H1 (cell line): Measurements from ENCODE around the gene EDDM3A. TPM values are rescaled to one million over a fixed set of nuclear protein-coding genes. Genes with fewer than 3 reads are reported as not detected.

ENCODE experiments used
- CTCF ChIA-PET: fragments of 300-600 bp; sonication (Branson Sonifier 250); formaldehyde crosslinking; loops from one replicate; lab custom pipeline; 2021; ENCODE audit not compliant: partially characterized antibody; lab: Charles Lee
- POLR2A ChIA-PET: fragments of 300-600 bp; sonication (Branson Sonifier 250); formaldehyde crosslinking; loops from one replicate; lab custom pipeline; 2021; ENCODE audit warnings: inconsistent platforms; ENCODE audit not compliant: partially characterized antibody; lab: Charles Lee
- DNase-seq, 2 experiments: peaks; one replicate each; pipeline versions ENCODE4 v3.0.0 to v3.0.0-alpha.2; 2010 to 2022; ENCODE audit warnings: low spot score in 2 of 2, low read depth in 1 of 2, mixed read lengths in 1 of 2
- FAIRE-seq: peaks from 2 replicates; lab custom pipeline; 2011; peaks lifted over from hg19 to GRCh38; lab: Jason Lieb, UNC
- H2AFZ ChIP-seq: 2 replicates; pipeline ENCODE4 v1.8.1; 2012; ENCODE audit warnings: low read length, inconsistent platforms
- H2AK5ac ChIP-seq: 2 replicates; pipeline ENCODE4 v1.6.1; 2013; ENCODE audit warnings: low read depth, low read length
- H2BK120ac ChIP-seq: replicated peaks from 2 replicates; pipeline ENCODE3; 2013; ENCODE audit warnings: low read depth, low read length, inconsistent platforms
- H2BK12ac ChIP-seq: 2 replicates; pipeline ENCODE4 v1.6.1; 2013; ENCODE audit warnings: low read depth, low read length
- H2BK15ac ChIP-seq: 2 replicates; pipeline ENCODE4 v1.6.1; 2013; ENCODE audit warnings: low read length
- H2BK20ac ChIP-seq: 2 replicates; pipeline ENCODE4 v1.6.1; 2013; ENCODE audit warnings: low read length
- H2BK5ac ChIP-seq: 2 replicates; pipeline ENCODE4 v1.6.1; 2013; ENCODE audit warnings: low read depth, low read length
- H3K14ac ChIP-seq: 2 replicates; pipeline ENCODE4 v1.6.1; 2013; ENCODE audit warnings: inconsistent platforms; ENCODE audit not compliant: insufficient read length
- H3K18ac ChIP-seq: 2 replicates; pipeline ENCODE4 v1.6.1; 2013; ENCODE audit warnings: low read length; ENCODE audit errors: extremely low read depth
- H3K23ac ChIP-seq: 2 replicates; pipeline ENCODE4 v1.6.1; 2013; ENCODE audit warnings: inconsistent platforms; ENCODE audit not compliant: insufficient read length
- H3K23me2 ChIP-seq: 2 replicates; pipeline ENCODE4 v1.6.1; 2013; ENCODE audit warnings: low read depth, low read length
- H3K27ac ChIP-seq: 2 replicates; pipeline ENCODE4 v1.6.1; 2011; ENCODE audit warnings: low read depth, low read length, inconsistent platforms
- H3K27me3 ChIP-seq, 4 experiments: replicated peaks in 1 of 4; 1 replicate in 1 of 4; 2 replicates in 3 of 4; pipeline versions ENCODE4 v1.6.1 to v1.8.1; 2011 to 2013; ENCODE audit warnings: low read length in 3 of 4, mild to moderate bottlenecking in 3 of 4, inconsistent platforms in 2 of 4, mixed read lengths in 2 of 4, moderate library complexity in 1 of 4; ENCODE audit not compliant: control insufficient read depth in 3 of 4, insufficient read depth in 3 of 4; ENCODE audit errors: extremely low read depth in 1 of 4
- H3K36me3 ChIP-seq, 4 experiments: 2 replicates each; pipeline versions ENCODE4 v1.6.1 to v1.8.1; 2011 to 2013; ENCODE audit warnings: mild to moderate bottlenecking in 4 of 4, low read length in 3 of 4, moderate library complexity in 2 of 4, control low read depth in 1 of 4, inconsistent platforms in 1 of 4; ENCODE audit not compliant: insufficient read depth in 4 of 4, control insufficient read depth in 2 of 4
- H3K4ac ChIP-seq: replicated peaks from 2 replicates; pipeline ENCODE3; 2013; ENCODE audit warnings: low read length, low read depth, mixed read lengths, inconsistent platforms; ENCODE audit not compliant: insufficient read length
- H3K4me1 ChIP-seq, 4 experiments: replicated peaks in 1 of 4; 1 replicate in 1 of 4; 2 replicates in 3 of 4; pipeline versions ENCODE4 v1.6.1 to v1.8.1; 2011 to 2013; ENCODE audit warnings: low read length in 3 of 4, inconsistent platforms in 2 of 4, mixed read lengths in 1 of 4; ENCODE audit not compliant: insufficient read depth in 4 of 4, control insufficient read depth in 3 of 4
- H3K4me2 ChIP-seq, 2 experiments: 2 replicates each; pipeline versions ENCODE4 v1.6.1 to v1.8.1; 2011 to 2013; ENCODE audit warnings: low read depth in 2 of 2, low read length in 2 of 2, control low read depth in 1 of 2, inconsistent platforms in 1 of 2, mild to moderate bottlenecking in 1 of 2; ENCODE audit not compliant: insufficient read depth in 1 of 2
- H3K4me3 ChIP-seq, 4 experiments: fragments of 200-600, 300-600 bp in 1 of 4; sonication (generic), shearing (Covaris generic), sonication (Bioruptor Twin) in 1 of 4; 2 replicates each; pipeline versions ENCODE4 v1.5.1 to v1.8.1; 2011 to 2016; ENCODE audit warnings: low read length in 4 of 4, low read depth in 3 of 4, control low read depth in 2 of 4, inconsistent platforms in 2 of 4, mild to moderate bottlenecking in 2 of 4, mixed read lengths in 1 of 4, moderate library complexity in 1 of 4; ENCODE audit not compliant: insufficient read depth in 2 of 4; ENCODE audit errors: extremely low read depth in 1 of 4
- H3K56ac ChIP-seq: replicated peaks from 2 replicates; pipeline ENCODE3; 2013; ENCODE audit warnings: low read depth, mild to moderate bottlenecking, mixed read lengths, low read length, inconsistent platforms; ENCODE audit not compliant: insufficient read length
- H3K79me1 ChIP-seq: 2 replicates; pipeline ENCODE4 v1.6.1; 2013; ENCODE audit warnings: low read depth, low read length, control low read depth
- H3K79me2 ChIP-seq, 2 experiments: 2 replicates each; pipeline versions ENCODE4 v1.6.1 to v1.8.1; 2012 to 2013; ENCODE audit warnings: low read length in 2 of 2, mild to moderate bottlenecking in 2 of 2, inconsistent platforms in 1 of 2; ENCODE audit not compliant: insufficient read depth in 2 of 2, control insufficient read depth in 1 of 2
- H3K9ac ChIP-seq, 4 experiments: replicated peaks in 1 of 4; 1 replicate in 1 of 4; 2 replicates in 3 of 4; pipeline versions ENCODE4 v1.6.1 to v1.8.1; 2011 to 2013; ENCODE audit warnings: low read depth in 3 of 4, low read length in 3 of 4, control low read depth in 2 of 4, mild to moderate bottlenecking in 2 of 4, moderate library complexity in 2 of 4, inconsistent platforms in 1 of 4; ENCODE audit errors: extremely low read depth in 1 of 4
- H3K9me3 ChIP-seq, 2 experiments: 2 replicates each; pipeline versions ENCODE4 v1.6.1 to v1.8.1; 2012 to 2013; ENCODE audit warnings: mild to moderate bottlenecking in 2 of 2, moderate library complexity in 2 of 2, control low read depth in 1 of 2, inconsistent platforms in 1 of 2, low read depth in 1 of 2, low read length in 1 of 2, mixed read lengths in 1 of 2; ENCODE audit not compliant: insufficient read depth in 2 of 2
- H4K20me1 ChIP-seq, 2 experiments: replicated peaks in 1 of 2; 2 replicates each; pipeline versions ENCODE3 to v1.8.1; 2011 to 2013; ENCODE audit warnings: inconsistent platforms in 2 of 2, low read length in 2 of 2, mild to moderate bottlenecking in 1 of 2; ENCODE audit not compliant: insufficient read depth in 2 of 2, control insufficient read depth in 1 of 2
- H4K5ac ChIP-seq: 2 replicates; pipeline ENCODE4 v1.6.1; 2013; ENCODE audit warnings: low read length, low read depth, mixed read lengths, inconsistent platforms; ENCODE audit not compliant: insufficient read length
- H4K8ac ChIP-seq: 2 replicates; pipeline ENCODE4 v1.8.0; 2013; ENCODE audit warnings: mild to moderate bottlenecking, moderate library complexity, low read length, inconsistent platforms; ENCODE audit not compliant: insufficient read depth; ENCODE audit errors: extremely low read depth
- H4K91ac ChIP-seq: replicated peaks from 2 replicates; pipeline ENCODE3; 2013; ENCODE audit warnings: low read length, mixed read lengths, inconsistent platforms; ENCODE audit not compliant: insufficient read length
- CBX5 ChIP-seq: fragments of 300-800, 300-1000 bp; sonication (generic); IDR thresholded peaks from 2 replicates; pipeline ENCODE4 v1.7.1; 2016; ENCODE audit warnings: antibody characterized with exemption, low read length, low read depth
- CEBPB ChIP-seq: IDR thresholded peaks from 2 replicates; pipeline ENCODE4 v1.6.1; 2012; ENCODE audit warnings: low read depth, low read length
- E2F6 ChIP-seq: IDR thresholded peaks from 2 replicates; pipeline ENCODE4 v1.6.1; 2012; ENCODE audit warnings: inconsistent platforms
- EGR1 ChIP-seq: IDR thresholded peaks from 2 replicates; pipeline ENCODE4 v1.6.1; 2011; ENCODE audit warnings: low read depth, low read length, borderline replicate concordance
- EP300 ChIP-seq, 2 experiments: IDR thresholded peaks; 1 replicate in 1 of 2; 2 replicates in 1 of 2; pipeline ENCODE4 v1.6.1; 2011 to 2012; ENCODE audit warnings: low read depth in 2 of 2, low read length in 2 of 2, mild to moderate bottlenecking in 2 of 2, borderline replicate concordance in 1 of 2, inconsistent platforms in 1 of 2, moderate library complexity in 1 of 2
- JUN ChIP-seq: IDR thresholded peaks from 2 replicates; pipeline ENCODE4 v1.6.1; 2011; ENCODE audit warnings: low read depth, mild to moderate bottlenecking, improper control_type of control experiment, low read length
- POLR2AphosphoS5 ChIP-seq: IDR thresholded peaks from 2 replicates; pipeline ENCODE4 v1.6.1; 2011; ENCODE audit warnings: low read depth, low read length
- POU5F1 ChIP-seq: IDR thresholded peaks from 2 replicates; pipeline ENCODE4 v1.6.1; 2011; ENCODE audit warnings: low read depth, mild to moderate bottlenecking, low read length, moderate library complexity
- RNF2 ChIP-seq: fragments of 200-900, 300-1000 bp; sonication (generic); IDR thresholded peaks from 2 replicates; pipeline ENCODE4 v1.7.1; 2016; ENCODE audit warnings: borderline replicate concordance, low read depth, mild to moderate bottlenecking, antibody characterized with exemption, low read length; ENCODE audit not compliant: poor library complexity, severe bottlenecking; ENCODE audit errors: missing control alignments
- TAF7 ChIP-seq: optimal IDR thresholded peaks from 2 replicates; pipeline ENCODE3; 2011; ENCODE audit warnings: low read depth, mild to moderate bottlenecking, inconsistent platforms, low read length, moderate library complexity, borderline replicate concordance
- TBP ChIP-seq: IDR thresholded peaks from 2 replicates; pipeline ENCODE4 v1.6.1; 2011; ENCODE audit warnings: low read depth, low read length, improper control_type of control experiment
- USF2 ChIP-seq: IDR thresholded peaks from 2 replicates; pipeline ENCODE4 v1.6.1; 2011; ENCODE audit warnings: low read length, improper control_type of control experiment
- WGBS, 2 experiments: shearing (Covaris generic) in 1 of 2; methylation state at CpG; one replicate each; pipeline versions ENCODE4 v1.1.6 to v1.1.7; 2013 to 2015; ENCODE audit warnings: low lambda C conversion rate in 2 of 2, mixed read lengths in 2 of 2, inconsistent platforms in 1 of 2, low coverage in 1 of 2, missing lambda C conversion rate in 1 of 2; ENCODE audit not compliant: insufficient replicate concordance in 2 of 2, insufficient coverage in 1 of 2, insufficient read length in 1 of 2; ENCODE audit errors: extremely low coverage in 1 of 2, missing lambda C conversion rate in 1 of 2; 5-methylcytosine and 5-hydroxymethylcytosine counted together
- polyA plus RNA-seq, 7 experiments: library from polyadenylated mRNA; depleted of rRNA in 3 of 7; stranded (reverse) in 5 of 7; unstranded in 2 of 7; fragments of >200 nt in 5 of 7; fragments of 200-250 nt in 2 of 7; gene quantifications; 1 replicate in 5 of 7; 2 replicates in 1 of 7; 4 replicates in 1 of 7; pipeline versions ENCODE4 v1.2.1 to v1.2.3, GENCODE V29; 2011 to 2013; ENCODE audit warnings: missing spikeins in 2 of 7, mixed read lengths in 2 of 7
- total RNA-seq: library from RNA; stranded (reverse); fragmentation: NEBNext Ultra II Directional; extraction: Animal tissue kit (Norgen Biotek cat#: 25700); gene quantifications from 2 replicates; pipeline ENCODE4 v1.2.1, GENCODE V29; 2021

The EDDM3A gene
- total and polyA plus RNA-seq, 2 of the 8 experiments (the other 6 are each of a cell fraction or from before 2014, with no cell fraction given) = 0.09 TPM; not detected in 1

DNA sequence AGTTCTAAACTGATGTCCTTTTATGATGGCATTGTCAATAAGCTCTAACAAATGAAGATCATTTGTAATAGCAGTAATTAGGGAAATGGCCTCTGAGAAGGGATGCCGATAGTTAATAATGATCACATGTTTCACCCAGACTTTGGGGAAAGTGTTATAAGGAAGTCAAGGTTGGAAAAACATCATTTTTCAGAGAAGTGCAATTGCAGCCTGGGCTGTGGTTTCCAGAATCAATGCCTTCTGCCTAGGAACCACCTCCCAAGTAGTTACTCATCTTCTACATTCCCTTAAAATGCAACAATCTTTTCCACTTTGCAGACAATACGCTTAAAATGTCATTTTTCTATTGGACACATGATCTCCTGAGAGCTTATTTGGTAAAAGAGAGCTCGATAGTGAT, 879 bp downstream of the EDDM3A start:
- no peaks in the 10 kb centered on the region for H3K36me3 ChIP-seq
- H2AK5ac ChIP-seq = no peak overlapping the region
- no peaks in the 10 kb centered on the region for H4K20me1 ChIP-seq
- H3K4me2 ChIP-seq = no peak overlapping the region
- H3K4me1 ChIP-seq = no peaks in the 10 kb centered on the region
- H3K9ac ChIP-seq = no peak overlapping the region
- H2BK5ac ChIP-seq = no peak overlapping the region
- ChIA-PET CTCF (interaction anchor here (0.6 to 8.2 kb wide), 6 partner anchors 10 to 87 kb away, joined by 3 to 70 read pairs (median 4); no protein-coding TSS in a partner anchor), POLR2A (interaction anchor here (0.6 to 1.0 kb wide), 2 partner anchors 9 to 86 kb away, joined by 3 to 4 read pairs; no protein-coding TSS in a partner anchor)
- no peak overlapping the region for H3K4me3 ChIP-seq
- no peaks in the 10 kb centered on the region; a peak in 1 of 4 replicates for H3K9me3 ChIP-seq
- H2BK12ac ChIP-seq = no peak overlapping the region
- no peak for DNase-seq
- no peak overlapping the region for H2BK15ac ChIP-seq
- H4K8ac ChIP-seq = no peak overlapping the region
- H2BK20ac ChIP-seq = no peak overlapping the region
- H3K56ac ChIP-seq = no peak overlapping the region
- no peak overlapping the region for H4K5ac ChIP-seq
- no peak overlapping the region for H2BK120ac ChIP-seq
- no peaks in the 10 kb centered on the region for H3K79me2 ChIP-seq
- H2AFZ ChIP-seq = no peak overlapping the region
- H3K27me3 ChIP-seq = no peaks in the 10 kb centered on the region
- no peaks in the 10 kb centered on the region for H3K79me1 ChIP-seq
- no peak overlapping the region for H3K14ac ChIP-seq
- WGBS, 2 experiments = 94% methylated on average over 3 of the region's 3 CpGs; no CpG with 5 or more reads in 1 of the 2 experiments
- no peaks in the 10 kb centered on the region for H3K23me2 ChIP-seq
- H3K18ac ChIP-seq = no peak overlapping the region
- no peak overlapping the region for H3K4ac ChIP-seq
- no peak overlapping the region for H4K91ac ChIP-seq
- H3K23ac ChIP-seq = no peak overlapping the region
- H3K27ac ChIP-seq = no peak overlapping the region
- FAIRE-seq = no peak
- TF ChIP-seq CEBPB = no peak
- TF ChIP-seq EP300 (IDR thresholded peaks at IDR 0.05; ENCODE audit: borderline replicate concordance in 1 of 2, low read depth in 2 of 2, low read length in 2 of 2) = no peak
- no peak for TF ChIP-seq POU5F1
- no peak for TF ChIP-seq RNF2
- TF ChIP-seq TBP = no peak
- no peak for TF ChIP-seq POLR2AphosphoS5
- no peak for TF ChIP-seq USF2
- TF ChIP-seq CBX5 = no peak
- no peak for TF ChIP-seq JUN
- no peak for TF ChIP-seq TAF7
- no peak for TF ChIP-seq EGR1
- TF ChIP-seq E2F6 = no peak
